GM21423 (cell line): ENCODE data around the gene CDH4.

ENCODE experiments used
- ATAC-seq: cut with Tn5 transposase; IDR thresholded peaks from one replicate; pipeline ENCODE4 v1.9.1; 2021; ENCODE audit warnings: mild to moderate bottlenecking, moderate library complexity; ENCODE audit not compliant: unreplicated experiment

Gene CDH4

GRCh38 chr20:61988665-61989064 lies 736.6 kb downstream of the CDH4 start:
- ATAC-seq = no peak

- ATAC-seq = no peak
Observed at GRCh38 chr20:61989741-61990140, 737.7 kb downstream of the CDH4 start.
